H1 (cell line): ENCODE measurements around the gene RAMACL. TPM values are rescaled to one million over a fixed set of nuclear protein-coding genes. Genes with fewer than 3 reads are reported as not detected.

ENCODE experiments used
- CTCF ChIA-PET: fragments of 300-600 bp; sonication (Branson Sonifier 250); formaldehyde crosslinking; loops from one replicate; lab custom pipeline; 2021; ENCODE audit not compliant: partially characterized antibody; lab: Charles Lee
- POLR2A ChIA-PET: fragments of 300-600 bp; sonication (Branson Sonifier 250); formaldehyde crosslinking; loops from one replicate; lab custom pipeline; 2021; ENCODE audit warnings: inconsistent platforms; ENCODE audit not compliant: partially characterized antibody; lab: Charles Lee
- DNase-seq, 2 experiments: peaks; one replicate each; pipeline versions ENCODE4 v3.0.0 to v3.0.0-alpha.2; 2010 to 2022; ENCODE audit warnings: low spot score in 2 of 2, low read depth in 1 of 2, mixed read lengths in 1 of 2
- FAIRE-seq: peaks from 2 replicates; lab custom pipeline; 2011; peaks lifted over from hg19 to GRCh38; lab: Jason Lieb, UNC
- H2AFZ ChIP-seq: 2 replicates; pipeline ENCODE4 v1.8.1; 2012; ENCODE audit warnings: low read length, inconsistent platforms
- H2AK5ac ChIP-seq: 2 replicates; pipeline ENCODE4 v1.6.1; 2013; ENCODE audit warnings: low read depth, low read length
- H2BK120ac ChIP-seq: replicated peaks from 2 replicates; pipeline ENCODE3; 2013; ENCODE audit warnings: low read depth, low read length, inconsistent platforms
- H2BK12ac ChIP-seq: 2 replicates; pipeline ENCODE4 v1.6.1; 2013; ENCODE audit warnings: low read depth, low read length
- H2BK15ac ChIP-seq: 2 replicates; pipeline ENCODE4 v1.6.1; 2013; ENCODE audit warnings: low read length
- H2BK20ac ChIP-seq: 2 replicates; pipeline ENCODE4 v1.6.1; 2013; ENCODE audit warnings: low read length
- H2BK5ac ChIP-seq: 2 replicates; pipeline ENCODE4 v1.6.1; 2013; ENCODE audit warnings: low read depth, low read length
- H3K14ac ChIP-seq: 2 replicates; pipeline ENCODE4 v1.6.1; 2013; ENCODE audit warnings: inconsistent platforms; ENCODE audit not compliant: insufficient read length
- H3K18ac ChIP-seq: 2 replicates; pipeline ENCODE4 v1.6.1; 2013; ENCODE audit warnings: low read length; ENCODE audit errors: extremely low read depth
- H3K23ac ChIP-seq: 2 replicates; pipeline ENCODE4 v1.6.1; 2013; ENCODE audit warnings: inconsistent platforms; ENCODE audit not compliant: insufficient read length
- H3K23me2 ChIP-seq: 2 replicates; pipeline ENCODE4 v1.6.1; 2013; ENCODE audit warnings: low read depth, low read length
- H3K27ac ChIP-seq: 2 replicates; pipeline ENCODE4 v1.6.1; 2011; ENCODE audit warnings: low read depth, low read length, inconsistent platforms
- H3K27me3 ChIP-seq, 4 experiments: replicated peaks in 1 of 4; 1 replicate in 1 of 4; 2 replicates in 3 of 4; pipeline versions ENCODE4 v1.6.1 to v1.8.1; 2011 to 2013; ENCODE audit warnings: low read length in 3 of 4, mild to moderate bottlenecking in 3 of 4, inconsistent platforms in 2 of 4, mixed read lengths in 2 of 4, moderate library complexity in 1 of 4; ENCODE audit not compliant: control insufficient read depth in 3 of 4, insufficient read depth in 3 of 4; ENCODE audit errors: extremely low read depth in 1 of 4
- H3K36me3 ChIP-seq, 4 experiments: 2 replicates each; pipeline versions ENCODE4 v1.6.1 to v1.8.1; 2011 to 2013; ENCODE audit warnings: mild to moderate bottlenecking in 4 of 4, low read length in 3 of 4, moderate library complexity in 2 of 4, control low read depth in 1 of 4, inconsistent platforms in 1 of 4; ENCODE audit not compliant: insufficient read depth in 4 of 4, control insufficient read depth in 2 of 4
- H3K4ac ChIP-seq: replicated peaks from 2 replicates; pipeline ENCODE3; 2013; ENCODE audit warnings: low read length, low read depth, mixed read lengths, inconsistent platforms; ENCODE audit not compliant: insufficient read length
- H3K4me1 ChIP-seq, 4 experiments: replicated peaks in 1 of 4; 1 replicate in 1 of 4; 2 replicates in 3 of 4; pipeline versions ENCODE4 v1.6.1 to v1.8.1; 2011 to 2013; ENCODE audit warnings: low read length in 3 of 4, inconsistent platforms in 2 of 4, mixed read lengths in 1 of 4; ENCODE audit not compliant: insufficient read depth in 4 of 4, control insufficient read depth in 3 of 4
- H3K4me2 ChIP-seq, 2 experiments: 2 replicates each; pipeline versions ENCODE4 v1.6.1 to v1.8.1; 2011 to 2013; ENCODE audit warnings: low read depth in 2 of 2, low read length in 2 of 2, control low read depth in 1 of 2, inconsistent platforms in 1 of 2, mild to moderate bottlenecking in 1 of 2; ENCODE audit not compliant: insufficient read depth in 1 of 2
- H3K4me3 ChIP-seq, 4 experiments: fragments of 200-600, 300-600 bp in 1 of 4; sonication (generic), shearing (Covaris generic), sonication (Bioruptor Twin) in 1 of 4; 2 replicates each; pipeline versions ENCODE4 v1.5.1 to v1.8.1; 2011 to 2016; ENCODE audit warnings: low read length in 4 of 4, low read depth in 3 of 4, control low read depth in 2 of 4, inconsistent platforms in 2 of 4, mild to moderate bottlenecking in 2 of 4, mixed read lengths in 1 of 4, moderate library complexity in 1 of 4; ENCODE audit not compliant: insufficient read depth in 2 of 4; ENCODE audit errors: extremely low read depth in 1 of 4
- H3K56ac ChIP-seq: replicated peaks from 2 replicates; pipeline ENCODE3; 2013; ENCODE audit warnings: low read depth, mild to moderate bottlenecking, mixed read lengths, low read length, inconsistent platforms; ENCODE audit not compliant: insufficient read length
- H3K79me1 ChIP-seq: 2 replicates; pipeline ENCODE4 v1.6.1; 2013; ENCODE audit warnings: low read depth, low read length, control low read depth
- H3K79me2 ChIP-seq, 2 experiments: 2 replicates each; pipeline versions ENCODE4 v1.6.1 to v1.8.1; 2012 to 2013; ENCODE audit warnings: low read length in 2 of 2, mild to moderate bottlenecking in 2 of 2, inconsistent platforms in 1 of 2; ENCODE audit not compliant: insufficient read depth in 2 of 2, control insufficient read depth in 1 of 2
- H3K9ac ChIP-seq, 4 experiments: replicated peaks in 1 of 4; 1 replicate in 1 of 4; 2 replicates in 3 of 4; pipeline versions ENCODE4 v1.6.1 to v1.8.1; 2011 to 2013; ENCODE audit warnings: low read depth in 3 of 4, low read length in 3 of 4, control low read depth in 2 of 4, mild to moderate bottlenecking in 2 of 4, moderate library complexity in 2 of 4, inconsistent platforms in 1 of 4; ENCODE audit errors: extremely low read depth in 1 of 4
- H3K9me3 ChIP-seq, 2 experiments: 2 replicates each; pipeline versions ENCODE4 v1.6.1 to v1.8.1; 2012 to 2013; ENCODE audit warnings: mild to moderate bottlenecking in 2 of 2, moderate library complexity in 2 of 2, control low read depth in 1 of 2, inconsistent platforms in 1 of 2, low read depth in 1 of 2, low read length in 1 of 2, mixed read lengths in 1 of 2; ENCODE audit not compliant: insufficient read depth in 2 of 2
- H4K20me1 ChIP-seq, 2 experiments: replicated peaks in 1 of 2; 2 replicates each; pipeline versions ENCODE3 to v1.8.1; 2011 to 2013; ENCODE audit warnings: inconsistent platforms in 2 of 2, low read length in 2 of 2, mild to moderate bottlenecking in 1 of 2; ENCODE audit not compliant: insufficient read depth in 2 of 2, control insufficient read depth in 1 of 2
- H4K5ac ChIP-seq: 2 replicates; pipeline ENCODE4 v1.6.1; 2013; ENCODE audit warnings: low read length, low read depth, mixed read lengths, inconsistent platforms; ENCODE audit not compliant: insufficient read length
- H4K8ac ChIP-seq: 2 replicates; pipeline ENCODE4 v1.8.0; 2013; ENCODE audit warnings: mild to moderate bottlenecking, moderate library complexity, low read length, inconsistent platforms; ENCODE audit not compliant: insufficient read depth; ENCODE audit errors: extremely low read depth
- H4K91ac ChIP-seq: replicated peaks from 2 replicates; pipeline ENCODE3; 2013; ENCODE audit warnings: low read length, mixed read lengths, inconsistent platforms; ENCODE audit not compliant: insufficient read length
- BACH1 ChIP-seq: IDR thresholded peaks from 2 replicates; pipeline ENCODE4 v1.6.1; 2012; ENCODE audit warnings: low read length, improper control_type of control experiment
- CREB1 ChIP-seq: IDR thresholded peaks from 2 replicates; pipeline ENCODE4 v1.6.1; 2012; ENCODE audit warnings: inconsistent platforms
- CTBP2 ChIP-seq: IDR thresholded peaks from 2 replicates; pipeline ENCODE4 v1.7.0; 2011; ENCODE audit warnings: borderline replicate concordance, mild to moderate bottlenecking, moderate library complexity, mixed read lengths, low read length; ENCODE audit not compliant: insufficient read depth, insufficient read length
- EP300 ChIP-seq, 2 experiments: IDR thresholded peaks; 1 replicate in 1 of 2; 2 replicates in 1 of 2; pipeline ENCODE4 v1.6.1; 2011 to 2012; ENCODE audit warnings: low read depth in 2 of 2, low read length in 2 of 2, mild to moderate bottlenecking in 2 of 2, borderline replicate concordance in 1 of 2, inconsistent platforms in 1 of 2, moderate library complexity in 1 of 2
- GABPA ChIP-seq: IDR thresholded peaks from 2 replicates; pipeline ENCODE4 v1.6.1; 2011; ENCODE audit warnings: mild to moderate bottlenecking, low read length, moderate library complexity, borderline replicate concordance; ENCODE audit not compliant: insufficient read depth
- JUN ChIP-seq: IDR thresholded peaks from 2 replicates; pipeline ENCODE4 v1.6.1; 2011; ENCODE audit warnings: low read depth, mild to moderate bottlenecking, improper control_type of control experiment, low read length
- KDM1A ChIP-seq: fragments of 200-600, 300-600 bp; sonication (generic); IDR thresholded peaks from 2 replicates; pipeline ENCODE4 v1.7.1; 2016; ENCODE audit warnings: mild to moderate bottlenecking, low read length, borderline replicate concordance
- MAX ChIP-seq: IDR thresholded peaks from 2 replicates; pipeline ENCODE4 v1.6.1; 2012; ENCODE audit warnings: inconsistent platforms
- SAP30 ChIP-seq: fragments of 300-600 bp; sonication (generic); IDR thresholded peaks from 2 replicates; pipeline ENCODE4 v1.7.1; 2012; ENCODE audit warnings: low read length, moderate library complexity, mild to moderate bottlenecking, inconsistent platforms; ENCODE audit not compliant: insufficient read depth, insufficient replicate concordance
- SP2 ChIP-seq: IDR thresholded peaks from 2 replicates; pipeline ENCODE4 v1.6.1; 2012; ENCODE audit warnings: mild to moderate bottlenecking, low read length, inconsistent platforms
- TBP ChIP-seq: IDR thresholded peaks from 2 replicates; pipeline ENCODE4 v1.6.1; 2011; ENCODE audit warnings: low read depth, low read length, improper control_type of control experiment
- TCF12 ChIP-seq: IDR thresholded peaks from 2 replicates; pipeline ENCODE4 v1.6.1; 2011; ENCODE audit warnings: low read depth, mild to moderate bottlenecking, low read length
- YY1 ChIP-seq: IDR thresholded peaks from 2 replicates; pipeline ENCODE4 v1.6.1; 2011; ENCODE audit warnings: low read depth, mild to moderate bottlenecking, low read length
- ZNF274 ChIP-seq: IDR thresholded peaks from 2 replicates; pipeline ENCODE4 v1.7.0; 2012; ENCODE audit warnings: low read length, borderline replicate concordance; ENCODE audit errors: extremely low read depth
- WGBS, 2 experiments: shearing (Covaris generic) in 1 of 2; methylation state at CpG; one replicate each; pipeline versions ENCODE4 v1.1.6 to v1.1.7; 2013 to 2015; ENCODE audit warnings: low lambda C conversion rate in 2 of 2, mixed read lengths in 2 of 2, inconsistent platforms in 1 of 2, low coverage in 1 of 2, missing lambda C conversion rate in 1 of 2; ENCODE audit not compliant: insufficient replicate concordance in 2 of 2, insufficient coverage in 1 of 2, insufficient read length in 1 of 2; ENCODE audit errors: extremely low coverage in 1 of 2, missing lambda C conversion rate in 1 of 2; 5-methylcytosine and 5-hydroxymethylcytosine counted together
- polyA plus RNA-seq, 7 experiments: library from polyadenylated mRNA; depleted of rRNA in 3 of 7; stranded (reverse) in 5 of 7; unstranded in 2 of 7; fragments of >200 nt in 5 of 7; fragments of 200-250 nt in 2 of 7; gene quantifications; 1 replicate in 5 of 7; 2 replicates in 1 of 7; 4 replicates in 1 of 7; pipeline versions ENCODE4 v1.2.1 to v1.2.3, GENCODE V29; 2011 to 2013; ENCODE audit warnings: missing spikeins in 2 of 7, mixed read lengths in 2 of 7
- total RNA-seq: library from RNA; stranded (reverse); fragmentation: NEBNext Ultra II Directional; extraction: Animal tissue kit (Norgen Biotek cat#: 25700); gene quantifications from 2 replicates; pipeline ENCODE4 v1.2.1, GENCODE V29; 2021

RAMACL gene
- total and polyA plus RNA-seq, 2 of the 8 experiments (the other 6 are each of a cell fraction or from before 2014, with no cell fraction given), result 0.23 to 0.97 TPM

GRCh38 chr6:166604328-166604727, 17.9 kb upstream of the RAMACL start:
- Histone ChIP-seq H3K4me3 (no peak overlapping the region), H2BK20ac (no peak overlapping the region), H3K4me2 (no peak overlapping the region), H3K9ac (no peak overlapping the region), H4K20me1 (peaks cover 5 to 8% of the 10 kb centered on the region in 2 experiments), H3K79me1 (peaks cover 7% of the 10 kb centered on the region; the same call in 1 of the 2 replicates), H2AK5ac (no peak overlapping the region), H2BK12ac (no peak overlapping the region), H2AFZ (no peak overlapping the region), H3K4me1 (peaks cover 0 to 4% (median 0%) of the 10 kb centered on the region in 4 experiments; a peak in 3 of 7 replicates), H3K9me3 (no peaks in the 10 kb centered on the region), H3K36me3 (no peaks in the 10 kb centered on the region), H3K27ac (no peak overlapping the region), H4K5ac (no peak overlapping the region), H3K79me2 (peaks cover 0 to 45% of the 10 kb centered on the region in 2 experiments), H3K27me3 (no peaks in the 10 kb centered on the region; a peak in 1 of 7 replicates), H3K23ac (no peak overlapping the region), H4K91ac (no peak overlapping the region), H3K14ac (no peak overlapping the region), H3K18ac (no peak overlapping the region), H3K23me2 (no peaks in the 10 kb centered on the region), H4K8ac (no peak overlapping the region), H2BK5ac (no peak overlapping the region), H3K56ac (no peak overlapping the region), H2BK15ac (no peak overlapping the region), H3K4ac (no peak overlapping the region), H2BK120ac (no peak overlapping the region)
- DNase-seq (no peak), FAIRE-seq (no peak)
- ChIA-PET CTCF (interaction anchor here (0.7 to 2.4 kb wide), 3 partner anchors 9 to 18 kb away, joined by 3 to 17 read pairs (median 3); no protein-coding TSS in a partner anchor), POLR2A (interaction anchor here (0.7 to 1.5 kb wide), 4 partner anchors 9 to 111 kb away, joined by 3 to 4 read pairs (median 4); no protein-coding TSS in a partner anchor)
- 96% methylated on average over 9 of the region's 9 CpGs; no CpG with 5 or more reads in 1 of the 2 experiments for WGBS, 2 experiments
- TF ChIP-seq CREB1 (no peak), SAP30 (no peak), GABPA (no peak), ZNF274 (no peak), EP300 (IDR thresholded peaks at IDR 0.05; ENCODE audit: borderline replicate concordance in 1 of 2, low read depth in 2 of 2, low read length in 2 of 2) (no peak), TCF12 (no peak), KDM1A (no peak), CTBP2 (no peak), BACH1 (no peak), YY1 (no peak), TBP (no peak), SP2 (no peak), MAX (no peak), JUN (no peak)
